Thymus (tissue), 11 donors: ENCODE data around the gene FAM83E. TPM values are rescaled to one million over a fixed set of nuclear protein-coding genes. Genes with fewer than 3 reads are reported as not detected.
A peak's percentile ranks its signal among the peaks of the same experiment; 100 is the strongest.

ENCODE experiments used
- DNase-seq, 9 donors: peaks; one replicate each; pipeline ENCODE4 v3.0.0-alpha.2; 2013; ENCODE audit warnings: low spot score in 9 of 9, low read depth in 6 of 9, missing footprints in 1 of 9
- H3K27ac ChIP-seq, 2 donors: one replicate each; pipeline ENCODE4 v1.5.1; 2013; ENCODE audit warnings: control low read depth in 1 of 2, low read depth in 1 of 2, low read length in 1 of 2, mild to moderate bottlenecking in 1 of 2, moderate library complexity in 1 of 2
- H3K27me3 ChIP-seq, 2 donors: one replicate each; pipeline ENCODE4 v1.5.1; 2013; ENCODE audit warnings: low read length in 1 of 2; ENCODE audit not compliant: control insufficient read depth in 2 of 2, insufficient read depth in 1 of 2
- H3K36me3 ChIP-seq, 2 donors: one replicate each; pipeline ENCODE4 v1.5.1; 2013; ENCODE audit warnings: low read length in 1 of 2, mild to moderate bottlenecking in 1 of 2, moderate library complexity in 1 of 2; ENCODE audit not compliant: control insufficient read depth in 2 of 2, insufficient read depth in 2 of 2
- H3K4me1 ChIP-seq, 2 donors: one replicate each; pipeline ENCODE4 v1.5.1; 2013; ENCODE audit warnings: low read length in 2 of 2; ENCODE audit not compliant: control insufficient read depth in 2 of 2, insufficient read depth in 2 of 2
- H3K4me3 ChIP-seq, 2 donors: one replicate each; pipeline ENCODE4 v1.5.1; 2013; ENCODE audit warnings: low read length in 2 of 2, control low read depth in 1 of 2, mild to moderate bottlenecking in 1 of 2
- H3K9me3 ChIP-seq, 2 donors: one replicate each; pipeline ENCODE4 v1.5.1; 2013; ENCODE audit warnings: low read length in 1 of 2, mild to moderate bottlenecking in 1 of 2; ENCODE audit not compliant: control insufficient read depth in 2 of 2, insufficient read depth in 1 of 2
- WGBS: extraction: QIAGEN DNeasy Blood & Tissue Kit; methylation state at CpG from one replicate; pipeline ENCODE4 v1.1.7; 2013; 5-methylcytosine and 5-hydroxymethylcytosine counted together
- polyA plus RNA-seq: library from polyadenylated mRNA; stranded (reverse); fragments of 200-250 nt; gene quantifications from one replicate; pipeline ENCODE4 v1.2.3, GENCODE V29; 2013
- total RNA-seq: library from RNA; stranded (reverse); fragments of 120-200 nt; gene quantifications from one replicate; pipeline ENCODE4 v1.2.4, GENCODE V29; 2013
- donor health status: healthy.

FAM83E gene
- total and polyA plus RNA-seq, 2 donors = 0.33 to 2.2 TPM

GRCh38 chr19:48596679-48597465, 18.0 kb downstream of the FAM83E start:
- Histone ChIP-seq H3K36me3 (no peaks in the 10 kb centered on the region), H3K4me1 (no peaks in the 10 kb centered on the region), H3K9me3 (no peaks in the 10 kb centered on the region), H3K27me3 (peaks cover 0 to 7% of the 10 kb centered on the region in 2 donors), H3K4me3 (no peak overlapping the region), H3K27ac (no peak overlapping the region)
- DNase-seq = peak in 1 of 9 donors; percentile 21
- WGBS = 85% methylated on average over 39 of the region's 39 CpGs

GRCh38 chr19:48596237-48596636, 18.6 kb downstream of the FAM83E start:
- H3K27me3 ChIP-seq = peaks cover 0 to 12% of the 10 kb centered on the region in 2 donors
- 90% methylated on average over 4 of the region's 4 CpGs for WGBS
- no peak overlapping the region for H3K27ac ChIP-seq
- no peaks in the 10 kb centered on the region for H3K9me3 ChIP-seq
- no peaks in the 10 kb centered on the region for H3K36me3 ChIP-seq
- DNase-seq = no peak
- H3K4me3 ChIP-seq = no peak overlapping the region
- no peaks in the 10 kb centered on the region for H3K4me1 ChIP-seq

- WGBS = 94% methylated on average over 6 of the region's 6 CpGs
- no peaks in the 10 kb centered on the region for H3K36me3 ChIP-seq
- DNase-seq = no peak
Measured at GRCh38 chr19:48595833-48596232, 19.0 kb downstream of the FAM83E start.

GRCh38 chr19:48595171-48595570, 19.7 kb downstream of the FAM83E start:
- no peaks in the 10 kb centered on the region for H3K9me3 ChIP-seq
- no peaks in the 10 kb centered on the region for H3K4me1 ChIP-seq
- WGBS = 86% methylated on average over 9 of the region's 9 CpGs
- H3K4me3 ChIP-seq = no peak overlapping the region
- peaks cover 0 to 18% of the 10 kb centered on the region in 2 donors for H3K27me3 ChIP-seq
- H3K36me3 ChIP-seq = no peaks in the 10 kb centered on the region
- DNase-seq = no peak
- H3K27ac ChIP-seq = no peak overlapping the region

More at GRCh38 chr19:48595833-48596232, 19.0 kb downstream of the FAM83E start:
- peaks cover 0 to 16% of the 10 kb centered on the region in 2 donors for H3K27me3 ChIP-seq
- no peaks in the 10 kb centered on the region for H3K4me1 ChIP-seq
- no peaks in the 10 kb centered on the region for H3K9me3 ChIP-seq
- H3K27ac ChIP-seq = no peak overlapping the region
- no peak overlapping the region for H3K4me3 ChIP-seq

GRCh38 chr19:48591021-48591420, 23.9 kb downstream of the FAM83E start:
- Histone ChIP-seq H3K9me3 (peaks cover 0 to 3% of the 10 kb centered on the region in 2 donors), H3K27ac (no peak overlapping the region), H3K36me3 (no peaks in the 10 kb centered on the region), H3K4me1 (peaks cover 0 to 8% of the 10 kb centered on the region in 2 donors), H3K27me3 (peaks cover 0 to 34% of the 10 kb centered on the region in 2 donors), H3K4me3 (no peak overlapping the region)
- no peak for DNase-seq
- WGBS = 91% methylated on average over 5 of the region's 5 CpGs

GRCh38 chr19:48588670-48589401, 26.0 kb downstream of the FAM83E start:
- H3K27me3 ChIP-seq = peaks cover 0 to 34% of the 10 kb centered on the region in 2 donors
- no peak overlapping the region for H3K27ac ChIP-seq

GRCh38 chr19:48587387-48587786, 27.5 kb downstream of the FAM83E start:
- no peak overlapping the region for H3K4me3 ChIP-seq
- H3K9me3 ChIP-seq = peaks cover 0 to 3% of the 10 kb centered on the region in 2 donors
- H3K27me3 ChIP-seq = peaks cover 0 to 30% of the 10 kb centered on the region in 2 donors
- no peaks in the 10 kb centered on the region for H3K36me3 ChIP-seq
- 96% methylated on average over 3 of the region's 3 CpGs for WGBS
- no peak overlapping the region for H3K27ac ChIP-seq
- no peak for DNase-seq
- peaks cover 0 to 8% of the 10 kb centered on the region in 2 donors for H3K4me1 ChIP-seq

More at GRCh38 chr19:48588670-48589401, 26.0 kb downstream of the FAM83E start:
- peak; percentile 48 to 85 (median 76) for DNase-seq
- Histone ChIP-seq H3K4me1 (peaks cover 0 to 8% of the 10 kb centered on the region in 2 donors), H3K4me3 (peak overlapping the region; percentile 16 to 27), H3K36me3 (no peaks in the 10 kb centered on the region), H3K9me3 (peaks cover 0 to 3% of the 10 kb centered on the region in 2 donors)
- WGBS = 5% methylated on average over 36 of the region's 36 CpGs

- no peak overlapping the region for H3K27ac ChIP-seq
- no peak overlapping the region for H3K4me3 ChIP-seq
- peaks cover 0 to 4% of the 10 kb centered on the region in 2 donors for H3K27me3 ChIP-seq
- 90% methylated on average over 2 of the region's 2 CpGs for WGBS
- DNase-seq = no peak
- H3K4me1 ChIP-seq = no peaks in the 10 kb centered on the region
- no peaks in the 10 kb centered on the region for H3K36me3 ChIP-seq
- no peaks in the 10 kb centered on the region for H3K9me3 ChIP-seq
Measured at GRCh38 chr19:48582168-48582567, 32.7 kb downstream of the FAM83E start.

GRCh38 chr19:48578891-48579290, 36.0 kb downstream of the FAM83E start:
- 71% methylated on average over 3 of the region's 3 CpGs for WGBS
- DNase-seq = no peak
- no peaks in the 10 kb centered on the region for H3K9me3 ChIP-seq
- H3K36me3 ChIP-seq = no peaks in the 10 kb centered on the region
- H3K27me3 ChIP-seq = no peaks in the 10 kb centered on the region
- no peak overlapping the region for H3K4me3 ChIP-seq
- no peak overlapping the region for H3K27ac ChIP-seq
- no peaks in the 10 kb centered on the region for H3K4me1 ChIP-seq
